IPS-15b (cell line): ENCODE measurements around the gene ARHGAP22.

Source experiments
- H3K27me3 ChIP-seq: one replicate; pipeline ENCODE4 v1.6.1; 2013; ENCODE audit warnings: low read length; ENCODE audit not compliant: control insufficient read depth, insufficient read depth
- H3K36me3 ChIP-seq: one replicate; pipeline ENCODE4 v1.6.1; 2013; ENCODE audit warnings: low read length; ENCODE audit not compliant: control insufficient read depth, insufficient read depth
- H3K4me1 ChIP-seq: one replicate; pipeline ENCODE4 v1.6.1; 2013; ENCODE audit warnings: mild to moderate bottlenecking, low read length; ENCODE audit not compliant: control insufficient read depth, insufficient read depth
- H3K4me3 ChIP-seq: one replicate; pipeline ENCODE4 v1.5.1; 2013; ENCODE audit warnings: low read depth, low read length
- H3K9ac ChIP-seq: one replicate; pipeline ENCODE4 v1.6.1; 2013; ENCODE audit warnings: low read depth, mild to moderate bottlenecking, low read length
- H3K9me3 ChIP-seq: one replicate; pipeline ENCODE4 v1.6.1; 2013; ENCODE audit warnings: mild to moderate bottlenecking, low read length; ENCODE audit not compliant: control insufficient read depth, insufficient read depth

Gene ARHGAP22

DNA sequence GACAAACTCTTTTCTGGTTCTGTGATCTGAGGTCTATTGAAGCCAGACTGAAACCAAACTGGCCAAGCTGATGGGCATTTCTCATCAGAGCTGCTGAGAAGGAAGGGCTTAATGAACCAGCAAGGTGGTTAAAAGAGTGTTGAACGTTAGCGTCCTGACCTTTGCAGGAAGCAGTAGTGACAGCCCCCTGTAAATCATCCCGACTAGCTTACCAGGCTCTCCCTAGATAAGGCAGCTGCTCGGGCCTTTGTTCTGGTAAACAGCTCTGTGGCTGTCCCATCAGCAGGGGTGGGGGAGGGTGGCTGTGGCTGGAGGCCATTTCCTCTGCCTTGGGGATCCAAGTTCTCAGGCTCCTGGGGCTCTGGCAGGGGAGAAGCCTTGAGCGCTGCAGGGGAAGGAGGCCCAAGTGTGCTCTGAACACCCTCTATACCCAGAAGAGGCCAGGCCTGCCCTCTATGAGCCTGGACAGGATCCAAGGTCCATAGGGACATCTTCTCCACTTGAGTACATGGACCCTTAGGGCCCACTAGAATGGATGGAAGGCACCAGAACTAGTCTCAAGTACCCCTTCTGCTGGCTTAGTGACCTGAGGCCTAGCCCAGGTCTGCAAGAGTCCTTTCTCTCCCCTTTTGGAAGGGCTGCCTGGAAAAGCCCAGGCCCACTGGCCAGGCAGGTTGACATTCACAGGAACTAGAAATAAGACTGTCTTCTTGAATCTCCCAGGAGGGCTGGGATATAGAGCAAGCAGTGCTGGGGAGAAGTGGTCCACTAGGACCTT lies 134.6 kb downstream of the ARHGAP22 start:
- Histone ChIP-seq H3K36me3 (peaks cover 3% of the 10 kb centered on the region), H3K27me3 (peaks cover 10% of the 10 kb centered on the region), H3K9me3 (no peaks in the 10 kb centered on the region), H3K4me3 (no peak overlapping the region), H3K4me1 (no peaks in the 10 kb centered on the region), H3K9ac (no peak overlapping the region)

DNA sequence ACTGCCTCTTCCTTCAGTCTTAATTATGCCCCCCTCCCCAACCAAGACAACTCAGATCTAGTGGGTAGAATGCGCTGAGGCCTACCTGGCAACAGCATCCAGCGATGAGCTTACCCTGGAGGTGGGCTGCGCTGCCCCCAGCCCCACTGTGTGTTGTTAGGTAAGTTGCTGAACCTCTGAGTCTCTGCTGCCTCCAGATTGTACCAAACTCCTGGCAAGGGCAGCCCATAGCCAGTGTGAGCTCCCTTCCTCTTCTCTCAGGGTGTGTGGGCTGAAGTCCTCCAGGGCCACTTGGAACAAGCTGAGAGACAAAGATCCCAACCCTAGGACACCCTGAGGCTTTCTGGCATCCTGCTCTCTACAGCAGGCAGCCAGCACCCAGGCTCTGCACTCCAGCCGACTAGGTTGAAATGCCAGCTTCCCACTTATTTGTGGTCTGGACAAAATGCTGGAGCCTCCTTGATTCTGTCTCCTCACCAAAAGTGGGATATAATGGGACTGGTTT lies 135.3 kb downstream of the ARHGAP22 start:
- Histone ChIP-seq H3K9me3 (no peaks in the 10 kb centered on the region), H3K9ac (no peak overlapping the region), H3K4me3 (no peak overlapping the region), H3K36me3 (peaks cover 3% of the 10 kb centered on the region), H3K27me3 (peaks cover 10% of the 10 kb centered on the region), H3K4me1 (no peaks in the 10 kb centered on the region)

DNA sequence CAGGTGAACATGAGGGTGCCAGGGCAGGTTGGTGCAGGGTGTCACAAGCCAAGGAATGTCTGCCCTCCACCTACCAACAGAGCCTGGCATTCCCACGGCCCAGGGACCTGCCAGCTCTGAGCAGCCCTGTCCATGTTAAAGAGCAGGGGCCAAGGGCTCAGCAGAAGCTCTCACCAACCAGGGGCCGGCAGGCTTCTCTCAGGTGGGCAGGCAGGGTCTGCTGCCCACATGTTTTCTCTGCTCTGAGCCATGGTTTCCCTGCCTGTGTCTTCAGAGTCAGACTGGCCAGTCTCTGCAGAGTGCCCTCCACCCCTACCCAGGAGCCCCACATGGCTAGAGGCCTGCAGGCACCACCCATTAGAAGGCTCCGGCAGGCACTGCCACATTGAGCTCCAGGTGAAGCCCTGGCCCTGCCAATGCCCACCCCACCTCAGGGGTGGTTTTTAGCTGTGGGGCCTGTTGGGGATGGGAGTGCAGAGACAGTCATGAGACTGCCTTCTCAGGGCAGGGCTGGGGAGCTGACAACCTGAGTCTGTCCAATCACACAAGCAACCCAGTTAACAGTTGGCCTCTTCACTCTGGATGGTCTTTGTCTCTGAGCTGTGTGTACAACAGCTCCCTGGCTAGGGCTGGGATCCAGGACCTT lies 135.9 kb downstream of the ARHGAP22 start:
- Histone ChIP-seq H3K9me3 (no peaks in the 10 kb centered on the region), H3K4me1 (no peaks in the 10 kb centered on the region), H3K27me3 (peaks cover 10% of the 10 kb centered on the region), H3K36me3 (peaks cover 3% of the 10 kb centered on the region), H3K9ac (no peak overlapping the region), H3K4me3 (no peak overlapping the region)

DNA sequence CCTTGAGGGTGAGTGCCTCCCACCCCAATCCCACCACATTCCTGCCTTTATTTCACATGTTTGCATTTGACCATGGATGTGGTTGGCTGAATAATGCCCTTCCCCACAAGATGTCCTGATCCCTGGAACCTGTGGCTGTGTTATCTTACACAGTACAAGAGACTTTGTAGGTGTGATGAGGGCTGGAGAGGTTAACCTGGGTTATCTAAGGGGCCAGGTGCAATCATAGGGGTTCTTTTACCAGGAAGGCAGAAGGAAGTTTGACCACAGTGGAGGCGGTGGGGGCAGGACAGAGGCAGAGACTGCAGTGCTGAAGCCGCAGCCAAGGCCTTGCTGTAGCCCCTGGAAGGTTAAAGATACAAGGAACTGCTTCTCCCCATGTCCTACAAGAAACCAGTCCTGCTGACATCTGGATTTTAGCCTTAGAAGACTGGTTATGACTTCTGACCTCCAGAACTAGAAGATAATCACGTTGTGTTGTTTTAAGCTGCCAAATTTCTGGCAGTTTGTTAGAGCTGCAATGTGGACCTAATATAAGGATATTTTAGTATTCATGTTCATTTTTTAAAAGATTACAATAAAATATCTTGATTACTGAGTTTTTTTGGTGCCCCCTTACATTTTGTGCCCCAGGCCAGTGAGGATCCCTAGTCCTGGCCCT lies 136.6 kb downstream of the ARHGAP22 start:
- Histone ChIP-seq H3K4me3 (no peak overlapping the region), H3K4me1 (no peaks in the 10 kb centered on the region), H3K9me3 (no peaks in the 10 kb centered on the region), H3K27me3 (peaks cover 10% of the 10 kb centered on the region), H3K36me3 (peaks cover 3% of the 10 kb centered on the region), H3K9ac (no peak overlapping the region)

DNA sequence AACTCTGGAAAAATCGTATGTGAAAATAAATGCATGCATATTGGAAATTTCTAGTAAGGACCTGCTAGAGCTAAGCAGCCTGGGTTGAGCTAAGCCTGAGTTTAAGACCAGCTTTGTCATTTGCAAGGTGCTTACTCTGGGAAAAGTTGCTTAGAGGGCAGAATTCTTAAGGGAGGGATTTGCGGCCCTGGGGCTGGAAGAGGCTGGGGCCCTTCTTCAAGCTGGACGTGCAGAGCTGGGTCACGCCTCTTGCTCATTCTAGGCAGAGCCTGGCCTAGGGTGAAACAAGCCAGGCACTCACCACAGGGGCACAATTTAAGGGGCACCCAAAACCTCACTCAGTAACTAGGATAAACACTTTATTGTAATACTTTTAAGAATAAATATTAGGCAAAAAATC lies 137.2 kb downstream of the ARHGAP22 start:
- peaks cover 3% of the 10 kb centered on the region for H3K36me3 ChIP-seq
- no peaks in the 10 kb centered on the region for H3K4me1 ChIP-seq
- H3K9ac ChIP-seq = no peak overlapping the region
- H3K4me3 ChIP-seq = no peak overlapping the region
- H3K27me3 ChIP-seq = peaks cover 10% of the 10 kb centered on the region
- no peaks in the 10 kb centered on the region for H3K9me3 ChIP-seq

DNA sequence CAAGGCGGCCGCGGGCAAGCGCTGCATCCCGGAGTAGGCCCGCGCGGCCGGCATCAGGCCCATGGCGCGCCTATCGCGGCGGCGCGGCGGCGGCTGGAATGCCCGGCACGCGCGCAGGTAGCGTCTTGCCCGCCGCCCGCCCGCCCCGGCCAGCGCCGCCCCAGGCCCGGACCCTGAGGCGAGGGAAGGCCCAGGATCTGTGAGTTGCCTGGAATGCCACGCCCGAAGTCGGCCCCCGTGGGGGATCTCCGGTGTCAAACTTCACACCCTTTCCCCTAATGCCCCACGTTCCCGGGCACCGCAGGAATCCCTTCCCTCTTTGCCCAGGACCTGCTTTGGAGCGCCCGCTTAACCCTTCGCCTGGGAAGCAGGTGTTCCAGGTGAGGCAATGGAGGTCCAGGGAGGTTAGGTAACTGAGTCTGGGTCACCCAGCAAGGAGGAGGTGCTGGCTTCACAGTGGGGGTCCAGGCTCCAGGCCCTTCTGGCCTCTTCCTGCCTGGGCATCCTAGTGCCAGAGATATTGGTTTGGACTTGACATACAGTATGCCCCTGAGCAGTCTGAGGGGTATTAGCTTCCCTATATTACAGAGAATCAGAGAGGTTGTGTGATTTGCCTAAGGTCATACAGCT lies 138.1 kb downstream of the ARHGAP22 start:
- Histone ChIP-seq H3K4me3 (peak overlapping the region; percentile 49), H3K27me3 (peaks cover 10% of the 10 kb centered on the region), H3K9me3 (no peaks in the 10 kb centered on the region), H3K36me3 (peaks cover 3% of the 10 kb centered on the region), H3K9ac (no peak overlapping the region), H3K4me1 (no peaks in the 10 kb centered on the region)

DNA sequence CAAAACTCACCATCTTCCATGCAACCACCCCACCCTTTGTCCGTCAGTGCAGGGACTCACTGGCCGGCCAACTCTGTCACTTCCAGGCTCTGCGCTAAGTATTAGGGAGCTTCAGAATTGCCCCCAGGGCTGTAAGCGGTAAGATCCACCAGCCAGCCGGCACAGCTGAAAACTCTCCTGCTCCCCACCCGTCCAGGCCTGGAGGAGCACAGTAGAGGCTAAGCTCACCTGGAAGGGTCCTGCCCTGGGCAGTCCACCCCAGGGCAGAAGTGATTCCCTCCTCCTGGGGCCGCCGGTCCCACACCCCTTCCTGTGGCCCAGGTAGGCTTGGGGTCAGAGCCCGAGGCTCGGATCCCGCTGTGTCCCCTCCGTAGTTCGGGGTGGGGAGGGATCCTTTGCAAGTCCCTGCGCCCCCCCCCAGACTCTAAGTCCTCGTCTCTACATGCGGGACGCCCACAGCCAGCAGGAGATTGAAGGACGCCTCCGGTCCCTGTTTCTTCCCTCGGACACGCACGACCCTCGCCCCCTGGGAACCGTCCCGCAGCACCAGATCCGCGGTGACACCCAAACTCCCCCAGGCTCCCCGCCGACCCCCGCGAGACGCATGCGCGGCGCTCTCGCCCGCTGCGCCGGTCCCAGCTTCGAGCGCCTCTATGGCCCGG lies 138.9 kb downstream of the ARHGAP22 start:
- Histone ChIP-seq H3K4me3 (peak overlapping the region; percentile 49), H3K9ac (no peak overlapping the region), H3K4me1 (no peaks in the 10 kb centered on the region), H3K36me3 (peaks cover 3% of the 10 kb centered on the region), H3K27me3 (peaks cover 10% of the 10 kb centered on the region), H3K9me3 (no peaks in the 10 kb centered on the region)

DNA sequence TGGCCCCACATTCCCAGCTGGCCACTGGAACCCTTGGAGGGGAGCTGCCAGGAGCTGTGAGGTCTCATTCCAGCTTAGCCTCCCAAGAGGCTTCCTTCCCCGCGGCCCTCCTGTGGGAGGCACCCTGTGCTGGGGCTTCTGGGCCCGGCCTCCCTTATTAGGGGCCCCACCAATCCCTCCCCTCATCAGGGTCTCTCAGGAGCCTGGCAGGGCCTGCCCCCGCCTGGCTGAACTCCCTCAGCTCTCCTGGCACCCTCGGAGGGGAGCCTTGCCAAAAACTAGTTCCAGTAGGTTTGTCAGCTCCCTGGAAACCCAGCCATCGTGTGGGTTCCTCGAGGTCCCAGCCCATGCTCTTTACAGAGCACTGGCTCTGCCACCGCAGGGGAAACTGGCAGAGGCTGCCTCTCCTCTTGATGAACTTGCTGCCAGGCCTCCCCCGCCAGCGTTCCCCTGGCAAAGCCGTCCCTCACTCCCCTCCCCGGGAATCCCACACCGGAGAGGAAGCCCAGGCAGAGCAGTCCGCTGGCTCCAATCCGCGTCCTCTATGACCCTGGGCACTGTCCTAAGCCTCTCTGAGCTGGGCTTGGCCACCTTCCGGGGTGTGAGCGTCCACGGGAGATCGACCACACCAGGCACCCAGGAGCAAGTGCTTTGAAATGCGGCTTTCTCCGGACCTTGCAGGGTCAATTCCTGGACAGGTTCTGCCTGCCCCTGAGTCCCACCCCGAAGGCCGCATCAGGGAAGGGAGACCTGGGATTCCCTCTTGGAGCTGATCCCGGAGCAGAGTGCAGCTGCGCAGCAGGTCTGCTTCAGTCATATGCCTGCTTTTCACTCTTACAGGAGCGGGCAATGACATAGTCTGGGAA lies 139.8 kb downstream of the ARHGAP22 start:
- H3K9me3 ChIP-seq = no peaks in the 10 kb centered on the region
- peaks cover 3% of the 10 kb centered on the region for H3K36me3 ChIP-seq
- H3K9ac ChIP-seq = no peak overlapping the region
- H3K4me3 ChIP-seq = no peak overlapping the region
- peaks cover 10% of the 10 kb centered on the region for H3K27me3 ChIP-seq
- no peaks in the 10 kb centered on the region for H3K4me1 ChIP-seq

DNA sequence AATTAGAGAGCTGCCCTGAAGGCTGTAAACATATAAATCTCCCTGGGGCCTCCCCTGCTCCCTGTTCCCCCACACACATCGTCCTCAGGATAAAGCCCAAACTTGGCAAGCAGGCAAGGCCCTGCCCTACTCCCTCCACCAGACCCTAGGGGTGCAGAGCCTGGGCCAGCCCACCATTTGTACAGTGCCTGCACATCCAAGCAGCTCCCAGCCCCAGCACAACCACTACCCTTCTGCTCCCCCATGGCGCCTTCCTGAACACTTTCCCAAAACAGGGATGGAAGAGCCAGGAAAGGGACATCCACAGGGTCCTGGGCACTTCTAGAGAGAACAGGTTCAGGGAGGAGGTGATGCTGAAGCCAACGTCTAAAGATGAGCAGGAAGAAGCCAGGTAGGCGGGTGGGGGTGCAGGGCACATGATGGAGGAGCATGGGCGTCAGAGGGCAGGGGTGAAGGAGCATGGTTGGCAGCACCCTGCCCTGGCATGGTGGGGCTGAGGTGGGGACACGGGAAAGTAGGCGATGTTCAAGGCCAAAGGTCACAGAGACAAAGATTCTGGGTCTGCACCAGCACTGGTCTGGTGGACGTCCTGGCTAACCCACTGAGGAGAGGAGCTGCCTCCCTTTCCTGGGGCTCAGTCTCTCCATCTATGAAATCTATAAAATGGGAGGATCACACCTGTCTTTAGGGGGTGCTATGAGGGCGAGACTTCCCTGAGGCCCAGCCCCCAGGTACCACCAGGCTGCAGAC lies 140.6 kb downstream of the ARHGAP22 start:
- Histone ChIP-seq H3K4me1 (no peaks in the 10 kb centered on the region), H3K9me3 (no peaks in the 10 kb centered on the region), H3K27me3 (peaks cover 10% of the 10 kb centered on the region), H3K36me3 (peaks cover under 1% of the 10 kb centered on the region), H3K4me3 (no peak overlapping the region), H3K9ac (no peak overlapping the region)

DNA sequence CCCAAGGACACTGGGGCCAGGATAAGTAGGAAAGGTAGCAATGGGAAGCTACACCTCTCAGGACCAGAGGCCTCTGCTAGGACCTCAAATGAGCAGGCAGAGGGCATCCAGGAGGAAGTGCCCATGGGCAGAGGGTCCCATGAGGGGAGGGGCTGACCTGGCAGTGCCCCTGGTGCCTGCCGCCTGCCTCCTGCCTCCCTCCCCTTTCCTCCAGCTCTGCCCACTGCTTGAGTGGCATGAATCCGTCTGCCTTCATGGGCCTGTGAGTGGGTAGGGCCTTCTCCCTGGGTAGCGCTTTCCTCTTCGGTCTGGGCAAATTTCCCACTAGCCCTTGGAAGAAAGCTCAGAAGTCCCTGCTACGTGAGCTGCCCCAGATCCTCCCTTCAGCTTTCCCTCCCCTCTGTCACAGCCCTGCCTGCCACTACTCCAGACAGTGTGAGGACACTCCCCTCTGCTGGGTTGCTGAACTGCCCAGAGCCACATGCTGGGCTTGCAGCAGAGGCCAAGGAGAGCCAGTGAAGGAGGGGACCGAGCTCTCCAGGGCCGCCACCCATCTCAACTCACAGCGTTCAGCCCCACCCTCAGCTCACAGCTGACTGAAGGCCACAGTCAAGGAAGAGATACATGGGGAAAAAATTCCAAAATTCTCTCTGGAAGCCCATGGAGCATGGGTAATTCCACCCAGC lies 141.4 kb downstream of the ARHGAP22 start:
- H3K27me3 ChIP-seq = peaks cover 10% of the 10 kb centered on the region
- H3K9ac ChIP-seq = no peak overlapping the region
- no peaks in the 10 kb centered on the region for H3K4me1 ChIP-seq

More for the DNA sequence above, 141.4 kb downstream of the ARHGAP22 start:
- Histone ChIP-seq H3K9me3 (no peaks in the 10 kb centered on the region), H3K4me3 (no peak overlapping the region), H3K36me3 (no peaks in the 10 kb centered on the region)
